SU-DHL-6 (cell line): Measurements from ENCODE around the gene AMOTL1.

Experiments used
- CTCF ChIP-seq: fragments of 200-600 bp; sonication (generic); IDR thresholded peaks from one replicate; pipeline ENCODE4 v1.5.1; 2017; ENCODE audit warnings: antibody characterized with exemption, mild to moderate bottlenecking, low read length, moderate library complexity; ENCODE audit not compliant: insufficient read depth, poor library complexity, severe bottlenecking
- EZH2phosphoT487 ChIP-seq: fragments of 200-600 bp; sonication (generic), shearing (Covaris generic); conservative IDR thresholded peaks from 2 replicates; pipeline ENCODE4 v1.6.1; 2018; ENCODE audit warnings: mild to moderate bottlenecking, antibody characterized with exemption, low read length, moderate library complexity, mixed read lengths

- TF ChIP-seq CTCF (no peak), EZH2phosphoT487 (no peak)
These were observed 9.5 kb upstream of the AMOTL1 start for GRCh38 chr11:94758666-94759065.
